NB4 (cell line): ENCODE data around the gene SPRYD4.

Source experiments
- DNase-seq: peaks from one replicate; pipeline ENCODE4 v3.0.0; 2010; ENCODE audit warnings: low read depth
- H3K4me3 ChIP-seq: one replicate; pipeline ENCODE4 v1.5.1; 2011; ENCODE audit warnings: mild to moderate bottlenecking, low read depth, low read length, moderate library complexity
- MYC ChIP-seq: IDR thresholded peaks from 2 replicates; pipeline ENCODE4 v1.6.1; 2011; ENCODE audit warnings: low read depth, low read length
- POLR2A ChIP-seq: IDR thresholded peaks from 2 replicates; pipeline ENCODE4 v1.6.1; 2011; ENCODE audit warnings: mild to moderate bottlenecking; ENCODE audit not compliant: insufficient read length; ENCODE audit errors: extremely low read depth
- TF ChIP-seq, protein P1 (sequence below): IDR thresholded peaks from one replicate; pipeline ENCODE4 v1.5.1; 2012; ENCODE audit warnings: low read depth, low read length
- TF ChIP-seq, protein P2 (sequence below): IDR thresholded peaks from 2 replicates; pipeline ENCODE4 v1.6.1; 2011; ENCODE audit warnings: low read depth, low read length

SPRYD4 gene

DNA sequence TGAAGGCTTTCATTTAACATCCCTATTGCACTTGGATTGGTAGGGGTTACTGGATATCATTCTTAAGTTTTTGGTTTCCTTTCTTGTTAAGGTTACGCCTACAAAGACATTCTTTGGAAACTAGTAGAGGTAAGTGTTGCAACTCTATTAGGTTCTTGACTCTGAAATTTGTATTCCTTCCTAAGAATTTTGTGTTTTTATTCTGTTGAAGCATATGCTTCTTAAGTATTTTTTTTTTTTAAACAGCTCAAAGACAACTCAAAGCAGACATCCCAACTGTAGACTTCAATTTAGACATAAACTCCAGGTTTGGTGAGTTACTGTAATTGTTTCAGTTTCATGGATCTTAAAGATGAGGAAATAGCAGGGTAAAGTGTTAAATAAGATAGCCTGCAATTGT lies 52.1 kb downstream of the SPRYD4 start:
- TF ChIP-seq, protein P1, sequence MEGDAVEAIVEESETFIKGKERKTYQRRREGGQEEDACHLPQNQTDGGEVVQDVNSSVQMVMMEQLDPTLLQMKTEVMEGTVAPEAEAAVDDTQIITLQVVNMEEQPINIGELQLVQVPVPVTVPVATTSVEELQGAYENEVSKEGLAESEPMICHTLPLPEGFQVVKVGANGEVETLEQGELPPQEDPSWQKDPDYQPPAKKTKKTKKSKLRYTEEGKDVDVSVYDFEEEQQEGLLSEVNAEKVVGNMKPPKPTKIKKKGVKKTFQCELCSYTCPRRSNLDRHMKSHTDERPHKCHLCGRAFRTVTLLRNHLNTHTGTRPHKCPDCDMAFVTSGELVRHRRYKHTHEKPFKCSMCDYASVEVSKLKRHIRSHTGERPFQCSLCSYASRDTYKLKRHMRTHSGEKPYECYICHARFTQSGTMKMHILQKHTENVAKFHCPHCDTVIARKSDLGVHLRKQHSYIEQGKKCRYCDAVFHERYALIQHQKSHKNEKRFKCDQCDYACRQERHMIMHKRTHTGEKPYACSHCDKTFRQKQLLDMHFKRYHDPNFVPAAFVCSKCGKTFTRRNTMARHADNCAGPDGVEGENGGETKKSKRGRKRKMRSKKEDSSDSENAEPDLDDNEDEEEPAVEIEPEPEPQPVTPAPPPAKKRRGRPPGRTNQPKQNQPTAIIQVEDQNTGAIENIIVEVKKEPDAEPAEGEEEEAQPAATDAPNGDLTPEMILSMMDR: no peak
- TF ChIP-seq, protein P2, sequence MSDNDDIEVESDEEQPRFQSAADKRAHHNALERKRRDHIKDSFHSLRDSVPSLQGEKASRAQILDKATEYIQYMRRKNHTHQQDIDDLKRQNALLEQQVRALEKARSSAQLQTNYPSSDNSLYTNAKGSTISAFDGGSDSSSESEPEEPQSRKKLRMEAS: no peak
- TF ChIP-seq MYC: no peak
- TF ChIP-seq POLR2A: no peak
- H3K4me3 ChIP-seq: no peak overlapping the region
- no peak for DNase-seq

DNA sequence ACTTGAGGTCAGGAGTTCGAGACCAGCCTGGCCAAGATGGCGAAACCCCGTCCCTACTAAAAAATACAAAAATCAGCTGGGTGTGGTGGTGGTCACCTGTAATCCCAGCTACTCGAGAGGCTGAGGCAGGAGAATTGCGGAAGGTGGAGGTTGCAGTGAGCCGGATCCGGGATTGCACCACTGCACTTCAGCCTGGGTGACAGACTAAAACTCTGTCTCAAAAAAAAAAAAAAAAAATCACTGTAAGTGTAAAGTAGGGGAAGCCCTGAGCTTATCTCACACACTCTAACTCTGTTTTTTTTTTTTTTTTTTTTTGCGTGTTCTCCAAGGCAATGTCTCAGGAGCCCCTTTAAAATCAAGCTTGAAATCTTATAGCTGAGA lies 52.8 kb downstream of the SPRYD4 start:
- H3K4me3 ChIP-seq: peak overlapping the region; percentile 54
- no peak for DNase-seq
- TF ChIP-seq, protein P1: no peak
- TF ChIP-seq, protein P2: no peak
- TF ChIP-seq POLR2A: no peak
- no peak for TF ChIP-seq MYC

DNA sequence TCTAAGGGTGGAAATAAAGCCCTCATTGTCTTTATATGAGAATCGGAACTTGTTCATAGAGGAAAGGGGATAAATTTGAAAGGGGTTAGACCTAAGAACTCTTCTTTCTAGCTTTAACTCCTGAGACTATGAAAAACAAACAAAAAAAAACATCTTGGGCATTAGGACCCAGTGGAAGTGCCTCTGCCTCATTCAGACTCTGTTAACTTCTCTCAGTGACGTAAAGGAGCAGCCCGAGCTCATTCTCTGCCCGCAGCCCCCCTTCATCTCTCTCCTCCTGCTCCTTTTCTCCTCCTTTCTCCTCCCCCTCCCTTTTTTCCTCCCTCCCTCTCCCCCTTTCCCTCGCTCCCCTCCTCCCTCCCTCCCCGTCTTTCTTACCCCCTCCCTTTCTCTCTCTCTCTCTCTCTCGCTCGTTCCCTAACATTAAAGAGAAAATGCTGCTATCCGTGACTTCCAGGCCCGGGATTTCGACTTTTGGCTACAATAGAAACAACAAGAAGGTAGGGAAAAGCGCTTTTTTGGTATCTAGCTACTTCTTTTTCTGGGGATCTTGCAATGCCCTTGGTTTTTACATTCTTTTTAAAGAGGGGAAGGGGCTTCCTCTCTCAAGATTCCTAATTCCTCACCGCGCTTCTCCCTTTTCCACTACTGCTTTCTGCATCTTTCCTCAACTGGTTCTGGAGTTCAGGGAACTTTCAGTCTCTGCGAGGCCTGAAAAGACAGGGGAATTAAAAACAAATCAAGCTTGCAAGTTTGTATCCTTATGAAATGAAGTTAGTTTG lies 53.4 kb downstream of the SPRYD4 start, which contains the start of gene RBMS2:
Gene RBMS2 (plus strand): TSS at position 231 of the 782 bp plus-strand sequence. CDS start 204 bp downstream, at position 435.
- no peak for TF ChIP-seq POLR2A
- TF ChIP-seq, protein P1: no peak
- peak within 1 kb of the TSS; percentile 54 for H3K4me3 ChIP-seq
- peak; percentile 70 for DNase-seq

DNA sequence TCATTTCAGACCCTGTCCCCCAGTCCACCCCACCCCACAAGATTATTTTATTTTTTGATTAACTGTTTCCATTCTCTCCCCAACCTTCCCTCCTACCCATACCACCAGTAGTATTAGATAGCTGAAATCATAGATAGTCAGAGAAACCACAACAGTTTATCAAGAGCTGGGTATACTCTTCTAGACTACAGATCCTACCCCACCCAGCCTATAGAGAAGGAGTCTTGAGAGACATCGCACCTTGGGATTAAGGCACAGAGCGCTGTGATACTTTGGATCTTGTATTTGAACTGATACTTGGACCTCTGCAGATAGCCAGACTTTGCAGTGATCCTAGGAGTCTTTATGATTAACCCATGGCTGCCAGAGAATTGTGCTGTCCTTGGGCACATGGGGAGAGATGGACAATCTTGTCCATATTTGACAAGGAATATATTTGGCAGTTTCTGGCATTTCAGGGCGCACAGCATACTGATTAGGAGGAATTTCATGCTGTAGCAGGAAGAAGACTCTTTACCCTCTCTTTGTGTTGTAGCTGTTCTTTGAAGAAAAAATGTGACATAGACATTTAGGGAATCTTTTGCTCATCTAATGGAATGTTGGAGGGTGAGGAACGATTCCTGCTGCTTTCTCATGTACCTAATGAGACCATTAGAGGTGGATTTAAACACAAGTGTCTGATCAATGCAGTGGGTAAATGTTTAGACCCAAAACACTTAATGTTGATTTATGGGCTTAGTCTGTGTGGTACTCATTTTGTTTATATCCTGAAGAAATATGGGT lies 54.2 kb downstream of the SPRYD4 start:
- H3K4me3 ChIP-seq: peak overlapping the region; percentile 54
- TF ChIP-seq, protein P2: no peak
- no peak for TF ChIP-seq MYC
- TF ChIP-seq, protein P1: no peak
- TF ChIP-seq POLR2A: no peak
- no peak for DNase-seq

DNA sequence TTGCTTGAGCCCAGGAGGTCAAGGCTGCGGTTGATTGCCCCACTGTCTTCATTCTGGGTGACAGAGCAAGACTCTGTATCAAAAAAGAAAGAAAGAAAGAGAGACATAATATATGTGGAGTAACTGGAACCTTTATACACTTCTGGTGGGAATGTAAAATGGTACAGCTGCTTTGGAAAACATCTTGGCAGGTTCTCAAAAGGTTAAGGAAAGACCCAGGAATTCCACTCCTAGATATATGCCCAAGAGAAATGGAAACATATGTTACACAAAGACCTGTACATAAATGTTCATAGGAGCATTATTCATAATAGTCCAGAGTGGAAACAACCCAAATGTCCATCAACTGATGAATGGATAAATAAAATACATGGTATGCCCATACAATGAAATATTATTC lies 60.5 kb downstream of the SPRYD4 start:
- no peak overlapping the region for H3K4me3 ChIP-seq
- DNase-seq: no peak
- TF ChIP-seq, protein P2: no peak
- TF ChIP-seq MYC (no peak), POLR2A (no peak)
- TF ChIP-seq, protein P1: no peak
